Endothelial cell of umbilical vein (primary cell): Measurements from ENCODE around the gene CDKL5. TPM values are rescaled to one million over a fixed set of nuclear protein-coding genes. Genes with fewer than 3 reads are reported as not detected.

Experiments used
- BruUV-seq: library from RNA; stranded (reverse); fragments of 400-500 nt; replicated peaks from 2 replicates; lab custom pipeline; 2021; lab: Mats Ljungman, UMichigan
- CTCF ChIA-PET: fragments of 300-600, 350-600 bp; sonication (Branson Sonifier 250); formaldehyde crosslinking; loops from one replicate; lab custom pipeline; 2021; ENCODE audit warnings: antibody characterized with exemption, inconsistent platforms; lab: Charles Lee
- POLR2A ChIA-PET: fragments of 300-600, 350-600 bp; sonication (Branson Sonifier 250); formaldehyde crosslinking; loops from one replicate; lab custom pipeline; 2021; ENCODE audit warnings: antibody characterized with exemption, inconsistent platforms; lab: Charles Lee
- DNase-seq: peaks from one replicate; pipeline ENCODE4 v3.0.0-alpha.2; 2011; ENCODE audit warnings: low read depth, low spot score
- FAIRE-seq: peaks from 2 replicates; lab custom pipeline; 2011; peaks lifted over from hg19 to GRCh38; lab: Jason Lieb, UNC
- H2AFZ ChIP-seq: 2 replicates; pipeline ENCODE4 v1.6.0; 2012; ENCODE audit warnings: low read depth, low read length, control low read depth, inconsistent platforms
- H3K27ac ChIP-seq: 2 replicates; pipeline ENCODE4 v1.5.1; 2011; ENCODE audit warnings: low read depth, mild to moderate bottlenecking, control low read depth, low read length, moderate library complexity; ENCODE audit not compliant: insufficient read depth
- H3K27me3 ChIP-seq, 2 experiments: 2 replicates each; pipeline versions ENCODE4 v1.6.0 to v1.6.1; 2011; ENCODE audit warnings: low read length in 2 of 2, mixed read lengths in 1 of 2; ENCODE audit not compliant: control insufficient read depth in 2 of 2, insufficient read depth in 2 of 2
- H3K36me3 ChIP-seq, 2 experiments: 2 replicates in 1 of 2; 3 replicates in 1 of 2; pipeline ENCODE4 v1.5.1; 2011; ENCODE audit warnings: low read length in 2 of 2, mild to moderate bottlenecking in 1 of 2, moderate library complexity in 1 of 2; ENCODE audit not compliant: control insufficient read depth in 2 of 2, insufficient read depth in 2 of 2; ENCODE audit errors: extremely low read depth in 1 of 2
- H3K4me1 ChIP-seq: 3 replicates; pipeline ENCODE4 v1.5.1; 2011; ENCODE audit warnings: mild to moderate bottlenecking, low read length; ENCODE audit not compliant: control insufficient read depth, insufficient read depth; ENCODE audit errors: extremely low read depth
- H3K4me2 ChIP-seq: 2 replicates; pipeline ENCODE4 v1.6.1; 2011; ENCODE audit warnings: low read length, control low read depth, mixed read lengths; ENCODE audit not compliant: insufficient read depth
- H3K4me3 ChIP-seq, 3 experiments: fragments of 200-600 bp in 1 of 3; sonication (generic), shearing (Covaris generic) in 1 of 3; replicated peaks in 1 of 3; 2 replicates each; pipeline ENCODE4 v1.5.1; 2011 to 2016; ENCODE audit warnings: control low read depth in 3 of 3, low read length in 3 of 3, mild to moderate bottlenecking in 2 of 3, inconsistent platforms in 1 of 3, low read depth in 1 of 3, moderate library complexity in 1 of 3; ENCODE audit not compliant: insufficient read depth in 1 of 3
- H3K79me2 ChIP-seq: 2 replicates; pipeline ENCODE4 v1.6.0; 2012; ENCODE audit warnings: low read length, inconsistent platforms; ENCODE audit not compliant: control insufficient read depth, insufficient read depth
- H3K9ac ChIP-seq: replicated peaks from 2 replicates; pipeline ENCODE3; 2011; ENCODE audit warnings: low read length, control low read depth; ENCODE audit not compliant: insufficient read depth; ENCODE audit errors: extremely low read depth
- H3K9me1 ChIP-seq: replicated peaks from 3 replicates; pipeline ENCODE4 v1.6.0; 2011; ENCODE audit warnings: mild to moderate bottlenecking, low read length; ENCODE audit not compliant: control insufficient read depth, insufficient read depth; ENCODE audit errors: extremely low read depth
- H3K9me3 ChIP-seq: replicated peaks from 2 replicates; pipeline ENCODE4 v1.5.1; 2012; ENCODE audit warnings: low read length, inconsistent platforms; ENCODE audit not compliant: control insufficient read depth, insufficient read depth
- H4K20me1 ChIP-seq: replicated peaks from 2 replicates; pipeline ENCODE3; 2011; ENCODE audit warnings: mild to moderate bottlenecking, low read length; ENCODE audit not compliant: control insufficient read depth, insufficient read depth; ENCODE audit errors: extremely low read depth
- CTCF ChIP-seq, 2 donors: IDR thresholded peaks; 1 replicate in 1 of 2; 2 replicates in 1 of 2; pipeline ENCODE4 v1.5.1; 2011; ENCODE audit warnings: low read length in 2 of 2, mild to moderate bottlenecking in 2 of 2, moderate library complexity in 2 of 2, control low read depth in 1 of 2, inconsistent platforms in 1 of 2, low read depth in 1 of 2; ENCODE audit not compliant: insufficient read depth in 1 of 2; ENCODE audit errors: extremely low read depth in 1 of 2
- EZH2 ChIP-seq: IDR thresholded peaks from 2 replicates; pipeline ENCODE4 v1.6.1; 2012; ENCODE audit warnings: borderline replicate concordance, low read depth, mild to moderate bottlenecking, moderate library complexity, low read length, inconsistent platforms; ENCODE audit not compliant: severe bottlenecking
- FOS ChIP-seq: IDR thresholded peaks from 2 replicates; pipeline ENCODE4 v1.6.1; 2011; ENCODE audit warnings: mild to moderate bottlenecking, low read length, moderate library complexity, borderline replicate concordance; ENCODE audit not compliant: insufficient read depth
- GATA2 ChIP-seq: IDR thresholded peaks from 2 replicates; pipeline ENCODE4 v1.7.0; 2011; ENCODE audit warnings: low read depth, mild to moderate bottlenecking, moderate library complexity, mixed read lengths, low read length; ENCODE audit not compliant: insufficient read length, insufficient read depth
- JUN ChIP-seq: IDR thresholded peaks from 2 replicates; pipeline ENCODE4 v1.6.1; 2011; ENCODE audit warnings: borderline replicate concordance, low read depth; ENCODE audit not compliant: insufficient read length, insufficient read depth
- MAX ChIP-seq: IDR thresholded peaks from 2 replicates; pipeline ENCODE4 v1.6.1; 2011; ENCODE audit not compliant: insufficient read depth, insufficient read length
- MYC ChIP-seq: IDR thresholded peaks from one replicate; pipeline ENCODE4 v1.6.1; 2011; ENCODE audit warnings: mild to moderate bottlenecking, low read depth, low read length
- POLR2A ChIP-seq: IDR thresholded peaks from 2 replicates; pipeline ENCODE4 v1.6.1; 2012; ENCODE audit warnings: low read depth, mild to moderate bottlenecking, control low read depth, low read length
- POLR2AphosphoS5 ChIP-seq: IDR thresholded peaks from 2 replicates; pipeline ENCODE4 v1.6.1; 2012; ENCODE audit warnings: low read depth, mild to moderate bottlenecking, control low read depth, low read length, moderate library complexity; ENCODE audit not compliant: insufficient read depth
- dilution Hi-C: fragments of 300-500 bp; cut with MboI; formaldehyde crosslinking; loops from one replicate; pipeline ENCODE4 v1.15.0; 2019; ENCODE audit warnings: low sequenced_read_pairs; ENCODE audit not compliant: extremely low pct_ligation_motif_present
- intact Hi-C: fragments of 100-400 bp; cut with micrococcal nuclease; formaldehyde crosslinking; loops from one replicate; pipeline ENCODE4 v1.10.0; 2022
- polyA plus RNA-seq, 4 experiments: library from polyadenylated mRNA; depleted of rRNA in 3 of 4; stranded (reverse) in 3 of 4; unstranded in 1 of 4; fragments of >200 nt; gene quantifications; 2 replicates each; pipeline versions ENCODE4 v1.2.1 to v1.2.3, GENCODE V29; 2011 to 2012; ENCODE audit warnings: missing spikeins in 1 of 4
- total RNA-seq: library from RNA; stranded (reverse); gene quantifications from 2 replicates; pipeline ENCODE4 v1.2.3, GENCODE V29; 2021

Gene CDKL5
- total and polyA plus RNA-seq, 2 donors (not counting 3 experiments of a cell fraction or from before 2014, with no cell fraction given): 1.5 to 4.3 TPM

GRCh38 chrX:18537524-18537923 is 112.1 kb downstream of the CDKL5 start:
- Histone ChIP-seq H3K27me3 (no peaks in the 10 kb centered on the region), H3K4me2 (no peak overlapping the region), H4K20me1 (no peaks in the 10 kb centered on the region), H3K4me1 (no peaks in the 10 kb centered on the region), H3K36me3 (no peaks in the 10 kb centered on the region), H2AFZ (no peak overlapping the region), H3K9me1 (no peaks in the 10 kb centered on the region), H3K9ac (no peak overlapping the region), H3K4me3 (no peak overlapping the region), H3K9me3 (no peaks in the 10 kb centered on the region), H3K27ac (no peak overlapping the region), H3K79me2 (no peaks in the 10 kb centered on the region)
- no peak for TF ChIP-seq GATA2
- no peak for TF ChIP-seq POLR2A
- no peak for TF ChIP-seq FOS
- TF ChIP-seq POLR2AphosphoS5: no peak
- no peak for TF ChIP-seq CTCF (IDR thresholded peaks at IDR 0.05; ENCODE audit: extremely low read depth in 1 of 2, insufficient read depth in 1 of 2, low read depth in 1 of 2, low read length in 2 of 2)
- no peak for TF ChIP-seq MAX
- no peak for TF ChIP-seq JUN
- TF ChIP-seq MYC: no peak
- TF ChIP-seq EZH2: no peak
- POLR2A ChIA-PET: no interaction called here
- no TSS peak for BruUV-seq
- dilution Hi-C loops (no loop called here), intact Hi-C loops (no loop called here)
- no peak for FAIRE-seq
- CTCF ChIA-PET: no interaction called here
- no peak for DNase-seq
